Fibroblast of mammary gland (primary cell): ENCODE data around the gene CERK.
A peak's percentile ranks its signal among the peaks of the same experiment; 100 is the strongest.
"Not testable (repeated sequence)": the region's sequence is repeated elsewhere in the genome, so short reads cannot be mapped to it uniquely, and the experiment has no call there.

Experiments
- DNase-seq: peaks from one replicate; pipeline ENCODE4 v3.0.0-alpha.2; 2010; ENCODE audit warnings: low read depth
- H3K4me3 ChIP-seq: 2 replicates; pipeline ENCODE4 v1.5.1; 2011; ENCODE audit warnings: low read depth, mild to moderate bottlenecking, low read length, moderate library complexity; ENCODE audit not compliant: control insufficient read depth
- CTCF ChIP-seq: conservative IDR thresholded peaks from 2 replicates; pipeline ENCODE4 v1.5.1; 2011; ENCODE audit warnings: low read depth, low read length, inconsistent platforms; ENCODE audit not compliant: control insufficient read depth, insufficient read depth

Gene CERK

GRCh38 chr22:46737976-46738646, at the start of gene CERK:
Gene CERK (minus strand): TSS chr22:46738252. CDS start chr22:46738148, 104 bp downstream.
- peak; percentile 33 for DNase-seq

GRCh38 chr22:46783721-46784120, 45.7 kb upstream of the CERK start:
- H3K4me3 ChIP-seq = no peak overlapping the region
- TF ChIP-seq CTCF = no peak
- DNase-seq = peak; percentile 64

More at GRCh38 chr22:46737976-46738646, at the start of gene CERK:
- no peak for TF ChIP-seq CTCF
- H3K4me3 ChIP-seq = peak within 1 kb of the TSS; percentile 66

- DNase-seq, H3K4me3 ChIP-seq: not testable (repeated sequence)
Measured at GRCh38 chr22:46782200-46782599, 44.1 kb upstream of the CERK start.

- no peak overlapping the region for H3K4me3 ChIP-seq
- TF ChIP-seq CTCF = no peak
Measured at GRCh38 chr22:46781291-46781690, 43.2 kb upstream of the CERK start.

GRCh38 chr22:46780453-46780852, 42.4 kb upstream of the CERK start:
- no peak for DNase-seq
- no peak for TF ChIP-seq CTCF
- no peak overlapping the region for H3K4me3 ChIP-seq

More at GRCh38 chr22:46781291-46781690, 43.2 kb upstream of the CERK start:
- DNase-seq = no peak

- DNase-seq = no peak
- TF ChIP-seq CTCF = no peak
- no peak overlapping the region for H3K4me3 ChIP-seq
Measured at GRCh38 chr22:46779651-46780050, 41.6 kb upstream of the CERK start.

GRCh38 chr22:46779023-46779422, 41.0 kb upstream of the CERK start:
- no peak for DNase-seq
- no peak for TF ChIP-seq CTCF
- H3K4me3 ChIP-seq = no peak overlapping the region
